ENCODE measurements around the gene VCP. TPM values are rescaled to one million over a fixed set of nuclear protein-coding genes. Genes with fewer than 3 reads are reported as not detected.
A peak's percentile ranks its signal among the peaks of the same experiment; 100 is the strongest.

VCP gene
- total and polyA plus RNA-seq, 2 experiments from 2014 or later, result 226 to 338 TPM

DNA sequence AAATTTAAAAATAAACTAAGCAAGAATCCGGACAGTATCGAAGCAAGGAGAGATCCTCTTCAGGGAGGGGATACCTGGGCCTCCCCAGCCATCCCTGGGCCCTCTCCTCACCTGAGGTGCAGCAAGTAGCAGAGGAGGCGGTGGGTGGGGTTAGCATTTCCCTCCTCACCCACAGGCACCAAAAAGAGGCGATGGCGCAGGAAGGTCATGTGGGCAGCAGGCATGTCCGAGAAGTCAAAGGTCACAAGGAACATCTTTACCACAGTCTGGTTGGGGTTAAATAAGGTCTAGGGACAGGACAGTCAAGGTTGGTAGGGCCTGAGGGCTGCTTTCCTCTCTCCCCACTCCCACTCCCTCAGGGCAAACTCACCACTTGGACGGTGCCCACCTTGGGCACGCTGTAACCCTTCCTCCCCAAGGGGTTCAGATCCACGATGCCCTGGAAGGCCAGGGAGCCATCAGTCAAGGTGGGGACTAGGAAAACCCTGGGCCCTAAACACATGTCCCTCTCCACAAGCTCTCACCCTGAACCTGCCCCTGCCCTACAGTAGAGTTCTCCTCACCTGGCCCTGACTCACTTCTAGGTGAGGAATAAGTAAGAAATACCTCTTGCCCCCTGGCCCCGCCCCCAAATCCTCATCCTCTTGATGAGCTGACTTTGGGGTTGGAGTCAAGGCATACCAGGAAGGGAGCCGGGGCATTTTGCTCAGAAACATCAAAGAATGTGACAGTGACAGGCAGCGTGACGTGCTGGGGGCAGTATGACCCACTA lies 33.3 kb upstream of the VCP start:
- H3K27me3 ChIP-seq, result no peaks in the 10 kb centered on the region
- TF ChIP-seq, protein P1, sequence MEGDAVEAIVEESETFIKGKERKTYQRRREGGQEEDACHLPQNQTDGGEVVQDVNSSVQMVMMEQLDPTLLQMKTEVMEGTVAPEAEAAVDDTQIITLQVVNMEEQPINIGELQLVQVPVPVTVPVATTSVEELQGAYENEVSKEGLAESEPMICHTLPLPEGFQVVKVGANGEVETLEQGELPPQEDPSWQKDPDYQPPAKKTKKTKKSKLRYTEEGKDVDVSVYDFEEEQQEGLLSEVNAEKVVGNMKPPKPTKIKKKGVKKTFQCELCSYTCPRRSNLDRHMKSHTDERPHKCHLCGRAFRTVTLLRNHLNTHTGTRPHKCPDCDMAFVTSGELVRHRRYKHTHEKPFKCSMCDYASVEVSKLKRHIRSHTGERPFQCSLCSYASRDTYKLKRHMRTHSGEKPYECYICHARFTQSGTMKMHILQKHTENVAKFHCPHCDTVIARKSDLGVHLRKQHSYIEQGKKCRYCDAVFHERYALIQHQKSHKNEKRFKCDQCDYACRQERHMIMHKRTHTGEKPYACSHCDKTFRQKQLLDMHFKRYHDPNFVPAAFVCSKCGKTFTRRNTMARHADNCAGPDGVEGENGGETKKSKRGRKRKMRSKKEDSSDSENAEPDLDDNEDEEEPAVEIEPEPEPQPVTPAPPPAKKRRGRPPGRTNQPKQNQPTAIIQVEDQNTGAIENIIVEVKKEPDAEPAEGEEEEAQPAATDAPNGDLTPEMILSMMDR (IDR thresholded peaks at IDR 0.05; ENCODE audit: low read depth, low read length), result no peak
- peaks cover 29% of the 10 kb centered on the region for H3K36me3 ChIP-seq
- H3K27ac ChIP-seq, result no peak overlapping the region
- no peak overlapping the region for H3K4me3 ChIP-seq
- no peaks in the 10 kb centered on the region for H3K9me3 ChIP-seq (ENCODE audit: low read depth)
- H3K4me1 ChIP-seq (ENCODE audit: low read depth), result peaks cover 36% of the 10 kb centered on the region
- no peak for DNase-seq (ENCODE audit: low read depth in 1 of 2, low spot score in 1 of 2)

DNA sequence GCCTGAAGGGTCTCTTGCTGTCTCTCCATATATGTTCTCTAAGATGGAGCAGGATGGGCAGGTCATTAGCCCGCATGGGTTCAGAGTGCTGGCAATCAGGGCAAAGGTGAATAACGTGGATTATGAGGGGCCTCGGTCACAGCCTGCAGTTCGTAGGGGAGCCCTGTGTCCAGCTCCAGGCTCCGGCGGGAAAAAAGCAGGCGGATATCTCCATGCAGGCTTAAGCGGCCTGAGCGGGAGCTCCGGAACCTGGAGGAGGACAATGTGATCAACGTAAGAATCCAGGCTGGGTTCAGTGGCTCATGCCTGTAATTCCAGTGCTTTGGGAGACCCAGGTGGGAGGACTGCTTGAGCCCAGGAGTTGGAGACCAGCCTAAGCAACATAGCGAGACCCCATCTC lies 32.7 kb upstream of the VCP start:
- H3K4me1 ChIP-seq (ENCODE audit: low read depth), result peaks cover 31% of the 10 kb centered on the region
- H3K36me3 ChIP-seq, result peaks cover 29% of the 10 kb centered on the region
- no peak overlapping the region for H3K4me3 ChIP-seq
- TF ChIP-seq, protein P1 (IDR thresholded peaks at IDR 0.05; ENCODE audit: low read depth, low read length), result no peak
- H3K27ac ChIP-seq, result no peak overlapping the region
- no peaks in the 10 kb centered on the region for H3K9me3 ChIP-seq (ENCODE audit: low read depth)
- no peaks in the 10 kb centered on the region for H3K27me3 ChIP-seq
- no peak for DNase-seq (ENCODE audit: low read depth in 1 of 2, low spot score in 1 of 2)

DNA sequence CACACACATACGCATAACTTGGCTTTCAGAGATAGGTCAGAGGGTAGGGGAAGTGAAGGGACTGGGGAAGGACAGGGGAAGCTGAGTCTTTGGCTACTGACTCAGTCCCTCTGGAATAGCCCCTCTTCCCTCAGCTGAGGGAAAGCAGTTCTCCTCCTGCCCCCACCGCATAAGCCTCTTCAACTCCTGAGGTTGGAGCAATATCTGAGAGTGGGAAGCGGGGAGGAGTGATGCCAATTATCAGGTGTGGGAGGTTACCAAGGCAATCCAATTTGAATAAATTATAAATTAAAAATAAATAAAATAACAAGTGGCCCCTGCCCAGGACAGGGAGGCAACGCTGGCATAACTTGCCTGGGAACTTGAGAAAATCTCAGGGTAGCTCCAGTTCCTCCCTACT lies 32.2 kb upstream of the VCP start:
- Histone ChIP-seq H3K9me3 (ENCODE audit: low read depth) (no peaks in the 10 kb centered on the region), H3K36me3 (peaks cover 29% of the 10 kb centered on the region), H3K4me1 (ENCODE audit: low read depth) (peaks cover 26% of the 10 kb centered on the region), H3K4me3 (no peak overlapping the region), H3K27ac (no peak overlapping the region), H3K27me3 (no peaks in the 10 kb centered on the region)
- no peak for DNase-seq (ENCODE audit: low read depth in 1 of 2, low spot score in 1 of 2)
- TF ChIP-seq, protein P1 (IDR thresholded peaks at IDR 0.05; ENCODE audit: low read depth, low read length), result no peak

DNA sequence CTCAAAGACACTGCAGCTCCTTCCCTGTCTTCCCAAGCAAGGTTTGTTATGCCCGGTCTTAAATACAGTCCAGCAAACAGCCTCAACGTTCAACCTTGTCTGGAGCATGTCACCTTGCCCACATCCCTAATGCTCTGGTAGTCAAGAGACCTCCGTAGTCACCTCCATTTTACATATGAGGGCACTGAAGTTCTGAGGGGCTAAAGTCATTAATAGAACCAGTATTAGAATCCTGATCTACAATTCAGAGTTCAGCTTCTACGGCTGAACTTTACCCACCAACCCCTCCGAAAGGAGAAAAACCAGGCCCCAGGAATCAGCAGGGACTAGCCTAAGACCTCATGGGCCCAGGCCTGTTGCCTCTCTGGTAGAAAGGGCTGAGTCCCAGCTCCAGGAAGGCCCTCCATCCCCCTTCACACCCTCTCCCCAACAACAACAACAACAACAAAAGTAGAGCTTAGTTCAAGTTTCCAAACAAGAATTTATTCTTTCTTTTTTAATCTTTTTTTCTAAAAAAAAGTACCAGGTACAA lies 31.3 kb upstream of the VCP start:
- TF ChIP-seq, protein P1 (IDR thresholded peaks at IDR 0.05; ENCODE audit: low read depth, low read length), result no peak
- no peaks in the 10 kb centered on the region for H3K27me3 ChIP-seq
- no peaks in the 10 kb centered on the region for H3K9me3 ChIP-seq (ENCODE audit: low read depth)
- peaks cover 29% of the 10 kb centered on the region for H3K36me3 ChIP-seq
- DNase-seq (ENCODE audit: low read depth in 1 of 2, low spot score in 1 of 2), result no peak
- H3K4me1 ChIP-seq (ENCODE audit: low read depth), result peaks cover 19% of the 10 kb centered on the region
- H3K4me3 ChIP-seq, result peak overlapping the region; percentile 56
- peak overlapping the region; percentile 87 for H3K27ac ChIP-seq

DNA sequence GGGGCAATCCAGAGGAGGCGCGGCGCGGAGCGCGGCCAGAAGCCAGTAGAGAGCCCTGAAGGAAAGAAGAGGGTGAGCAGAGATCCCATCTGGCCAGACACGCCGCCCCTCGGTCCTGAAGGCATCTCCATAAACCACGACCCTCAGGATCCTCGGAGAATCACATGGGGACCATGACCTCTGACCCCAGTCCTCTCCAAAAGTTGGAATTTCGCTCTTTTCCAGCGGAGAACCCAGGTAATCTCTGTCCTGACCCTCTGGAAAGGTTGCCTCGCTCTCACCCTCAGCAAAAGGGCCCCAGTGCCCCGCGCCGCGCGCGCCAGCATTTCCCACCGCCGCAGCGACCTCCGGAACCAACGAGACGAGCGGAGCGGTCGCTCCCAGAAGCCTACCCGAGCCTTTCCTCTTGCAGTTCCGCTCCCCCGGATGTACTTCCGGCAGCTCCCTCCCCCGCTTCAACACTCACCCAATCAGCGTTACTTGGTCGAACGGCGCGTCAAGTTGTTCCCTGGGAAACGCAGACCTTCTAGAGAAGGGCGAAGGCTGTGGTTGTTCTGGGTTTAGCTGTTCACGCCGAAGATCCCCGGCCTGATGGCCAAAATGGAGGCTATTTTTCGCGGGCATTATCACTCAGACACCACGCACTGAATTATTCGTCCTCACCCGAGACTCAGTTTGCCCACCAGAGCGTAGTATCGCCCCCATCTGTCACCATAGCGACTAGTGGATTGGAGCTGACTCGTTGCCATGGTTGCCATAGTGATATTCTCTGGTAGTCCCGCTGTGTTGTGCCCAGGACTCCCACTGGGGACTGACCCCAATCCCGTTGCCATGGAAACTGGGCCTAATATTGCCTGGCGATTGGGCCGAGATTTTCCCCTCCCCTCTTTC lies 30.6 kb upstream of the VCP start, which contains the start of gene STOML2:
TSS of gene STOML2 (minus strand) at position 363 of the 891 bp plus-strand sequence. CDS start at position 326, 37 bp downstream.
- DNase-seq (ENCODE audit: low read depth in 1 of 2, low spot score in 1 of 2), result peak; percentile 96 to 98
- peak within 1 kb of the TSS; percentile 87 for H3K27ac ChIP-seq
- H3K36me3 ChIP-seq, result peaks cover 24% of the 10 kb centered on the region
- no peaks in the 10 kb centered on the region for H3K9me3 ChIP-seq (ENCODE audit: low read depth)
- TF ChIP-seq, protein P1 (IDR thresholded peaks at IDR 0.05; ENCODE audit: low read depth, low read length), result no peak
- peak within 1 kb of the TSS; percentile 56 for H3K4me3 ChIP-seq
- H3K4me1 ChIP-seq (ENCODE audit: low read depth), result peaks cover 16% of the 10 kb centered on the region
- no peaks in the 10 kb centered on the region for H3K27me3 ChIP-seq

Data from cardiac muscle cell (in vitro differentiated cells and primary cell).